ENCODE measurements around the gene FCGBP.
"Not testable (repeated sequence)": the region's sequence is repeated elsewhere in the genome, so short reads cannot be mapped to it uniquely, and the experiment has no call there.

- not testable (repeated sequence) for TF ChIP-seq POLR2A, EP300 (IDR thresholded peaks at IDR 0.05)
- TF ChIP-seq, protein P1, sequence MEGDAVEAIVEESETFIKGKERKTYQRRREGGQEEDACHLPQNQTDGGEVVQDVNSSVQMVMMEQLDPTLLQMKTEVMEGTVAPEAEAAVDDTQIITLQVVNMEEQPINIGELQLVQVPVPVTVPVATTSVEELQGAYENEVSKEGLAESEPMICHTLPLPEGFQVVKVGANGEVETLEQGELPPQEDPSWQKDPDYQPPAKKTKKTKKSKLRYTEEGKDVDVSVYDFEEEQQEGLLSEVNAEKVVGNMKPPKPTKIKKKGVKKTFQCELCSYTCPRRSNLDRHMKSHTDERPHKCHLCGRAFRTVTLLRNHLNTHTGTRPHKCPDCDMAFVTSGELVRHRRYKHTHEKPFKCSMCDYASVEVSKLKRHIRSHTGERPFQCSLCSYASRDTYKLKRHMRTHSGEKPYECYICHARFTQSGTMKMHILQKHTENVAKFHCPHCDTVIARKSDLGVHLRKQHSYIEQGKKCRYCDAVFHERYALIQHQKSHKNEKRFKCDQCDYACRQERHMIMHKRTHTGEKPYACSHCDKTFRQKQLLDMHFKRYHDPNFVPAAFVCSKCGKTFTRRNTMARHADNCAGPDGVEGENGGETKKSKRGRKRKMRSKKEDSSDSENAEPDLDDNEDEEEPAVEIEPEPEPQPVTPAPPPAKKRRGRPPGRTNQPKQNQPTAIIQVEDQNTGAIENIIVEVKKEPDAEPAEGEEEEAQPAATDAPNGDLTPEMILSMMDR (IDR thresholded peaks at IDR 0.05) = not testable (repeated sequence)
Measured at GRCh38 chr19:39884721-39885120, 49.7 kb downstream of the FCGBP start.
